NCI-H1417 treated with DMSO at 0.1 percent for 48 hours (cell line): Measurements from ENCODE around the gene VPS4B.

Experiments used
- DNase-seq: peaks from one replicate; lab custom pipeline; 2025; lab: John Stamatoyannopoulos, UW

VPS4B gene

DNA sequence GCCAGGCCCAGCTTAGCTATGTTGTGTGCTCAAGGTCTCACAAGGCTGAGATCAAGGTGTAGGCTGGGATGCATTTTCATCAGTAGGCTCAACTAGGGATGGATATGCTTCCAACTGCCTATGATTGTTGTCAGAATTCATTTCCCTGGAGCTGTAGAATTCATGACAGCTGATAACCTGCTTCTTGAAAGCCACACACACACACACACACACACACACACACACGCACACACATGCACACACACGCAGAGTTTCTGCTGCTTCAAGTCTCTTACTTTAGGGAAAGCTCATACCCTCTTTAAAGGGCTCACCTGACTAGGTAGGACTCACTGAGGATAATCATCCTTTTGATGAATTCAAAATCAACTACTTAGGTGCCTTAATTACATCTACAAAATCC, 8.2 kb upstream of the VPS4B start:
- DNase-seq = no peak

- no peak for DNase-seq
These were observed 5.3 kb upstream of the VPS4B start for GRCh38 chr18:63427558-63427957.

DNA sequence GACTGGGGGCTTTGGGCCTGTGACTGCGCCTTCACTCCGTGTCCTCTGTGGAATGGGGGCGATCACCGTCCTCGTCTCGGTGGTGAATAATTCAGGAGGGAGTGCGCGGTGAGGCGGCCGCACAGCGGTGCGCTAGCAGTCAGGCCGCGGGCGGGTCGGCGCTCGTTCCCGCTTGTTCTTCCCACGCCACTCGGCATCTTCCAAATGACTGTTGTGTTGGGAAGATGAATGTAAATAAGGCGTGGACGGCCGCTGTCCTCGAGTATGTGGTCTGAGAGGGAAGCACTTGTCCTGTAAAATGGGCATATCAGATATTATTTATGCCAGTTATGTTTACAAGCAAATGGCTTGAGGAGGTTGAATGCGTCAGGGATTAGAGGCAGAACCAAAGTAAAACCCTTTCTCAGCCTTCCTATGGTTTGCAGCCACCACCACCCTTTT, 608 bp upstream of the VPS4B start:
- DNase-seq = no peak

DNA sequence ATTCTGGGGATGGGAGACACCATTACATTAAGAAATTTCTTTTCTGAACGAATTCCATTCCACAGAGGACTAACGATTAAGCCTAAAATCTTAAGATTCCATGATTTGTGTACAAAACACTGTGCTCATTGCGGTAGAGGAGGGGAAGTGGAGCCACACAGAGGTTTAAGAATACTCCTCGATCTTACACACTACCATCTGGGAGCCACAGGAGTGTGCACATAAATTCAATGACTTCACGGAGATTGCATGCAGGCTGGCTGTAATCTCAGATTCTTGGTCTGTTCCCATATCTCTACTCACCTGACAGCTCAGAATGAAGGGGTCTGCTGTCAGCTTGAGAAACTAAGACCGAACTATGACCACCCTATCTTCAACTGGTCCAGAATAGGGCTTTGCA, 762 bp downstream of the VPS4B start:
- DNase-seq = no peak

GRCh38 chr18:63412953-63413352, 9.3 kb downstream of the VPS4B start:
- no peak for DNase-seq

- DNase-seq = no peak
These were observed 11.5 kb downstream of the VPS4B start for GRCh38 chr18:63410792-63411191.

- DNase-seq = no peak
These were observed 13.0 kb downstream of the VPS4B start for GRCh38 chr18:63409301-63409700.

DNA sequence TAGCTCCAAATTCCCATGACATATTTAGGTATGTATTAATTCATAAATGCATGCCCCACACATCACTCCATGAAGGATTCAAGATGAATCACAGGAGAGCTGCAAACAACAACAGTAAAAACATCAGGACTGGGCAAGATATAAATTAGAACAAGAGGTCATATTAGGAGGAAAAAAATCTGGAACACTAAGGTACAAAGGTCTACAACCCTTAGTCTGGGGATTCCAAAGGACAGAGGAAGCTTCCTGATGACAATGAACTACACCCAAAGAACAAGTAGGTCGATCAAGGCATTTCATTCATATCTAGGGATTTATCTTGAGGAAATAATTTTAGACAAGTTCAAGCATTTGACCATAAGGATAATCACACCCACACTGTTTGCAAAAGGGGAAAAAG, 14.5 kb downstream of the VPS4B start:
- no peak for DNase-seq

GRCh38 chr18:63405986-63406385, 16.3 kb downstream of the VPS4B start:
- no peak for DNase-seq

DNA sequence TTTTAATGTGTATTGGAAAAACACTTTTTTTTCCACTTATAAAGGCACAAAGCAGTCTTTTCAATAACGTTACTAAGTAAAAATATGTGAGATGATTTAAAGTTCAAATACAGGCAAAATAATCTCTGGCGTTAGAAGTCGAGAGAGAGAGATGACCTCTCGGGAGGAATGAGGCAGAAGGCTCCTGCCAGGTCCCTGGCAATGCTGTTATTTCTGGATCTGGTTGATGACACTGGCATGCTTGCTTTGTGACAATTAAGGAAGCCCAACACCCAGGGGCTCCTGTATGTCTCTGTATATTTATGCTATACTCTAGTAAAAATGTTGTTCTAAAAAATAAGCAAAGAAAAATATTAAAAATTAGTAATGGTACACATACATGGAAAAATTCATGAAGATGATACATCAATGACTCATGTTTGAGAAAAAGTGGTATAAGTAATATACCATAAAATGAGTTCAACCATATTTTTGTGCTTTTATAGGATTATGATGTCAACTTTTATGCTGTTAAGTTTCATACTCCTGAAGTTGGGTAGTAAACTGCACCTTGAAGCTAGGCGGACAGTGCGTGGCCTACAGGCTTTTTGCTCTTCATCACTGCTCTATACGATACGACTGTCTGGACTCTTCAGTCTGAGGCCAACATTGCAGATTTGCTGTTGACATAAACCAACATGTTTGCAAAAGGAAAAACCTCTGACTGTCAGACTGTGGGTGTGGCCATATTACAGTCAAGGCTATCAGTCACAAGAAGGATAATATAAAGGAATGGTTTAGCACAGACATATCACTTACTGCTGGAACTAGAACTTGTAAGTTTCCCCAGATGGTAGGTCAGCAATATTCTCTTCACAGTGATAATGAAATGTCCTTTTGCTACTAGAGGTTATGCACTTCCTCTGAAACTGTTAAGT, 19.8 kb downstream of the VPS4B start:
- DNase-seq = no peak

DNA sequence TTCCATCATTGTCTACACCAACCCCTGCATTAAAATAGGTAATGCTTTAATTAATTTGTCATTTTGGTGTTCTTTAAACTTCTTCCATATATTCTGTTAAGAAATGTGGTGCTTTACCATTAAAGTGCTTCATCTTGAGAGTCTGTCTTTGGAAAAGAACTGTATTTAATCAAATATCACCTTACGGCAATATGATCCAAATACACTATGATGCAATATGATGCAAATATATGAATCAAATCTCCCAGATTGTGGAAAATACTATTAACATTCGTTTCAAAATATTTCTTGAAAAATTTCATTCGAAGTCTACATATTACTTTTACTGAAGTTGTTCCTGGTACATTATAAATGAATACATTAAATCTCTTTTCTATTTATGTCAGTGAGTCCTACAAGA, 23.0 kb downstream of the VPS4B start:
- no peak for DNase-seq

GRCh38 chr18:63397349-63397748, 24.9 kb downstream of the VPS4B start:
- no peak for DNase-seq

DNA sequence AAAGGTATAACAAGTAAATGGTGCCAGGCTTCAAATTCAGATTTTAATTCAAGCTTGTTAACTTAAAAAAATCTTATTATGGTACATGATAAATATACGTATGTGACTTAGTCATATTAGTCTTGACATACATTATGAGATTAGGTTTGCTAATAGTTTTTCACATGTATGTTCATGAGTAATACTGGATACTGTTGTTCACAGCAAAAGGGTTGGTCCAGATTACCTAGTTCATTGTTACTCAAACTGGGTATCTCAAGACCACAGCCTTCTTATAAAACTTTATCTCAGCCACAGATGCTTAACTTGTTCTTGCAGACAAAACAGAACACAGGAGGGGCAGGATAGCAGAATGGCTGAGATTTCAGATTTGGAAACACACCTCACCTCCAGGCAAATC, 26.8 kb downstream of the VPS4B start:
- no peak for DNase-seq

GRCh38 chr18:63394954-63395353, 27.3 kb downstream of the VPS4B start:
- DNase-seq = no peak

GRCh38 chr18:63387861-63388260, 34.4 kb downstream of the VPS4B start:
- DNase-seq = no peak

DNA sequence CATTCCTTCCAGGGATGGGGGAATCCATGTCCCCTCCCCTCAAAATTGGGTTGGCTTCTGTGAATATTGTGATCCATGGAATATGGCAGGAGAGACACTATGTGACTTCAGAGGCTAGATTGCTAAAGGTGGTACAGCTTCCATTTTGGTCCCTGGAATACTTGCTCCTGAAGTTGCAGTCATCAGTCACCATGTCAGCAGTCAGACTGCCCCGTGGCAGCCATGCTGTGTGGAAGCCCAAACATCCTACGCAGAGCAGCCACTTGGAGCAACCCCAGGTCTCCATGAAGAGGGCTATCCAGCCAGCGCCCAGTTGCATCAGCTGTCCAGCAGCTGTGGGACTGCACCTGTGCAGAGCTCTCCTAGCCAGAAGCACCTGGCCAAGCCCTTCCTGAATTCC, 39.4 kb downstream of the VPS4B start:
- DNase-seq = no peak

DNA sequence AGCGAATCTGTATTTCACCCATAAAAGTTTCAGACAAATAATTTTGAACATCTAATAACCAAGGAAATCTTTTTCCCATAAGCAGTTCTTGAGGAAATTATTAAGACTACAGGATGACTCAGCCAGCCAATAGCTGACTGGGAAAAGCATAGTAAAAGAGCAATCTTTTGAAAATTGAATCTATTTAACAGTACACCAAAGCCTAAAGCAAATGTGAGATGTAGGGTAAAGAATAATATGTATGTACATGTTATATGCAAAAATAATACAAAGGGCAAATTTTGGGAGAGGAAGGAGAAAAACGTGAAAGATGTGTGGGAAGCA, 42.7 kb downstream of the VPS4B start:
- DNase-seq = no peak

DNA sequence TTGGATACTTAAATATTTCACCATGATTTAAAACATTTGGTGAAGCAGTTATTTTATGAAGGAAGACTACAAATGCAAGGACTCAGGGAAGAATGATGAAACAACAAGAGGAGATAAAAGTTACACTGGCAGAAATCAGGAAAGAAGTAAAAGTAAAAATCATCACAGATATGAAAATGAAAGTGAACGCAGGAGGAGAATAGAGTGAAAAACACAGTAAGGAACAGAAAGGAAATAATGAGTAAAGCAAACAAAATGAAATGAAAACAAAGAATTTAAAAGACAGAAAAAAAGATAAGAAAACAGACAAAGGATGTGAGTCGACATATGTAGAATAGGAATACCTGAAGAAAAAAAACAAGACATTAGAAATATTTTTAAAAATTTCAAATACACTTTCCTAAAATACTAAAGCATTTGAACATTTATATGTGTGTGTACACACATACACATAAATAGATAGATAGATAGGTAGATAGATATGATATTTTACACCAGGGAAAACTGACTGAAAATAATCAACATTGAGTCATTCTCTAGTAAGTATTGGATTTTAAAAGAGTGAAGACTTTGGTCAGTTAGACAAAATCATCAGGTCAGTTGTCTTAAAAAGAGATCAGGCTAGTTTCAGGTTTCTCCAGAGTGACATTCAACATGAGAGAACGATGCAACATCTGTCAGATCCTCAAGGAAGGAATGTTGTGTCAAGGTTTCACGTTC, 43.2 kb downstream of the VPS4B start:
- DNase-seq = no peak

- DNase-seq = no peak
These were observed 44.8 kb downstream of the VPS4B start for GRCh38 chr18:63377275-63377980.

GRCh38 chr18:63376538-63376937, 45.7 kb downstream of the VPS4B start:
- no peak for DNase-seq

DNA sequence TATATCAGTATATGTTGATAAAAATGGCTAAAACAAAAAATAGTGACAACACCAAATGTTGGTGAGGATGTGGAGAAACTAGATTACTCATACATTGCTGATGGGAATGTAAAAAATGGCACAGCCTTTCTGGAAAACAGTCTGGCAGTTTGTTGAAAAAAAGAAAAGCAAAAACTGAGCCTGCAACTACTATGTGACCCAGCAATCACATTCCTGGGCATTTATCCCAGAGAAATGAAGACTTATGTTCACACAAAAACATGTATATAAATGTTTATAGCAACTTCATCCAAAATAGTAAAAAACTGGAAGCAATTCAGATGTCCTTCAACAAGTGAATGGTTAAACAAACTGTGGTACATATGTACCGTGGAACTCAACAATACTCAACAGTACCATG, 47.7 kb downstream of the VPS4B start:
- DNase-seq = no peak

DNA sequence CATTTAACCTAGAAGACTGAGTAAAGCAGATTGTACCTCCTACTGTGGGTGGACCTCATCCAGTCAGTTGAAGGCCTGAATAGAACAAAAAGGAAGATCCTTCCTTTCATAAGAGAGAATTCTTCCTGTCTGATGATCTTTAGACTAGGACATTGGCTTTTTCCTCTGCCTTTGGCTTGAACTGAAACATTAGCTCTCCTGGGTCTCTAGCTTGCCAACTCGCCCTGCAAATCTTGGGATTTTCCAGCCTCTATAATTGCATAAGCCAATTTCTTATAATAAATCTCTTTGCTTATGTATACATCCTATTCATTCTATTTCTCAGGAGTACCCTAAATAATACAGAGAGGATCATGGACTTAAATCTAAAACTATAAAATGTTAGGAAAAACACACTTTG, 49.1 kb downstream of the VPS4B start:
- no peak for DNase-seq

DNA sequence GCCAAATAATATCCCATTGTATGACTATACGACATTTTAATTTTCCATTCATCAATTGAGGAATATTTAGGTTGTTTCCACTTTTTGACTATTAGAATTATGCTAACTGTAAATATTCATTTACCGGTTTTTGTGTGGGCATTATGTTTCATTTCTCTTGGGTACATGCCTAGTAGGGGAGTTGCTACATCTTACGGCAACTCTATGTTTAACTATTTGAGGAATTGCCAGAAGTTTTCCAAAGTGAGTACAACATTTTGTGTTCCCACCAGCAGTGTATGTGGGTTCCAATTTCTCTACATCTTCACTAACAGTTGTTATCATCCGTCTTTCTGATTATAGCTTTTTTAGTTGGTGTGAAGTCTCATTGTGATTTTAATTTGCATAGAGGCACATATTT, 53.7 kb downstream of the VPS4B start:
- DNase-seq = no peak
